GM19193 (cell line): ENCODE data around the gene AKAP8L.

ENCODE experiments used
- POLR2A ChIP-seq: IDR thresholded peaks from 4 replicates; pipeline ENCODE4 v1.6.1; 2011; ENCODE audit not compliant: insufficient read depth, insufficient read length; ENCODE audit errors: extremely low read depth

The AKAP8L gene

DNA sequence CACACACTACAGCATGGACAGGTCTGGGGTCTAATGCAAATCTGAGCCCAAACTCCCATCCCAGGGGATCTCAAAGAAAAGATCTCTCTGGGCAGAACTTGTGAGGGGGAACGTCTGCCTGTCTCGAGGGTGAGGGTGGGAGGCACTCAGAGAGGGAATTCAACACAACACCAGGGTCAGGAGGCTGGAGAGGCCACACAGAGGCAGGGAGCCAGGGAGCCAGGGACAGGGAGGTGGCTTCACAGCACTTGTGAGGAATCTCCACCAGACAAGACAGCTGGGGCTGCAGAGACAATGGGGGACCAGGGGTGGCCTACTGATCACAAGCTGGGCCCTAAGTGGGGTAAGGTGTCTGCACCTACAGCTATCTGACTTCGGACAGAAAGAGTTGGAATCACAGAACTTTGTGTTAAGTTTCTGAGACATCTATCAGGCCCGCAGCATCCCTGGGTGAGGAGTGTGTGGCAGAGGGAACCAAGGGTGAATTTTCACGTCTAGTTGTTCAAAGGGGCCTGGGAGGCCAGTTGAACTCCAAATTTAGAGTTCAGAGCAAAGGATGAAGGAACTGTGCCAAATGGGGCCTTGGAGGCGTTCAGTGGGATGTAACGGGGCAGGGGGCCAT, 12.7 kb upstream of the AKAP8L start:
- no peak for TF ChIP-seq POLR2A

DNA sequence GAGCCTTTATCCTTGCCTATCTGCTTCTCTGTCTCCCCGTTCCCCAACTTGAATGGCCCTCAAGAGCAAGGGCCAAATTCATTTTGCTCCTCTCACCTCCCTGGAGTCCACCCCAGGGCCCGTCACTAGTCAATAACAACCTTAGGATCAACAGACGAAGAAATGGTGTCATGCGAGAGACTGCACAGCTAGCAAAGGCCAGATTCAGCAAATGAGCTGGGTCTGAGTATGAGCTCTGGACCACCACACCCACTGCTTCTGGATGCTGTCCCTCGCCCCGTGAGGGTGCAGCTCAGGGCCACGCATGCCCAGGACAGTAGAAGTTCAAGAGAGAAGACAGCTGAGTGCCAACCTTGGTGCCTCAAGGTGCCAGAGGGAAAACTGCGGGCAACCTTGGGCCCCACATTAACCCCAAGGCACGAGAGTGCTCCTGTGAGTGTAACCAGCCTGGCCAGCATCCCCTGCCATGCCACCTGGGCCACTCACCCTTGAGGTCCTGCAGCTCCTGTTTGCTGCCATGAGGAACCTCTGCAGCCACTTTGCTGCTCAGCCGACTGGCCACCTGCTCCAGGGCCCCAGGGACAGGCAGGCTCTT, 11.8 kb upstream of the AKAP8L start:
- no peak for TF ChIP-seq POLR2A

GRCh38 chr19:15429825-15430467, 11.2 kb upstream of the AKAP8L start:
- TF ChIP-seq POLR2A, result no peak

GRCh38 chr19:15428956-15429824, 10.4 kb upstream of the AKAP8L start:
- no peak for TF ChIP-seq POLR2A

- no peak for TF ChIP-seq POLR2A
Observed at GRCh38 chr19:15427991-15428471, 9.2 kb upstream of the AKAP8L start.

DNA sequence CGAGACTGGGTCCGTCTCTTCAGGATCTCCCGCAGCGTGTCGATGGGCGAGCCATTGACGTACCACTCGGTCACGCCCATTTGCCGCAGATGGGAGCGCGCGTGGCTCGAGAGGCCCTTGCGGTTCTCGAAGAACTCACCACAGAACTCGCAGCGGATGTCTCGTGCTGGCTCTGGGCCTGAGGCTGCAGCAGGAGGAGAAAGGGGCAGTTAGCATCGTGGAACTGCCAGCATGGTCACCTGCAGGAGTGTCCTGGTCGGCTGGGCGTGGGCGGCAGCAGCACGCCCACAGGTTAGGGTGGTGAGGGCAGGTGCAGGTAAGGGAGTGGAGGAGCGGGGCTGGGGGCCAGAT, 8.5 kb upstream of the AKAP8L start:
- TF ChIP-seq POLR2A, result no peak

DNA sequence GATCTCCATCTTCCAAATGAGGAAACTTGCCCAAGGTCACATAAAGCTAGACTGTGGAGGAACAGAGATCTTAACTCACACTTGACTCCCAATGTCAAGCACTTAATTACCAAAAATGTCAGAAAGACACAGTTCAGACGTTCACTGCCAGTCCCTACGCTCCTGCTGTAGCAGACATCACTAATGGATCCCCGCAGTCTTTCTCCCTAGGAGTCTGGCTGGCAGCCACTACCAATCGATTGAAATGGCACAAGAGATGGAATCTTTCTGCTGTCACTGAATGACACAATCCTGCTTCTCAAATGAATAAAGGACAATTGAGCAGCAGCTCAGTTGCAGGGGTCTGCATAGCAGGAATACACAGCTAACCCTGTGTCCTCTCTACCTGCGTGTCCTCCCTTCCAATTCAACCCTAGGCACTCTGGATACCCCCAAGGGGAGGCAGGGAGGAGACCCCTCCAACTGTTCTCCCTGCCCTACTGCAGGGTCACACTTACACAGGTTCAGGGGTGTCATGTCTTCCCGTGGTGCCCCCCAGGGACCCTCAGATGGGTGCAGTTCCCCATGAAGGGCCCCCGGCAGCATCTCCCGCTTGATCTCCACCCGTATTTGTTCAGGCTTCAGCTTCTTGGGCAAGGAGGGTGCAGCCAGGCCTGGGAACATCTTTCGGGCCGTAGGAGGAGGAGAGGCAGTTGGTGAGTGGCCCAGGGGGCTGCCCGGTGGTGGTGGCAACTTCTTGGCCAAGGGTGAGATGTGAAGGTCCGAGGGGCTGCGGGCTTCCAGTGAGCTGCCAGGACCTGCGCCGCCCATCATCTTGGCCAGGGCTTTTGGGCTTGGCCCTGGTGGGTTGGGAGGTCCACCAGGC, 7.9 kb upstream of the AKAP8L start:
- no peak for TF ChIP-seq POLR2A

GRCh38 chr19:15425321-15425950, 6.6 kb upstream of the AKAP8L start:
- TF ChIP-seq POLR2A, result no peak

GRCh38 chr19:15424692-15425272, 6.0 kb upstream of the AKAP8L start:
- no peak for TF ChIP-seq POLR2A

- TF ChIP-seq POLR2A, result no peak
Observed at GRCh38 chr19:15424121-15424520, 5.3 kb upstream of the AKAP8L start.

- no peak for TF ChIP-seq POLR2A
Observed at GRCh38 chr19:15423130-15423529, 4.3 kb upstream of the AKAP8L start.

- no peak for TF ChIP-seq POLR2A
Observed at GRCh38 chr19:15422296-15423075, 3.7 kb upstream of the AKAP8L start.

DNA sequence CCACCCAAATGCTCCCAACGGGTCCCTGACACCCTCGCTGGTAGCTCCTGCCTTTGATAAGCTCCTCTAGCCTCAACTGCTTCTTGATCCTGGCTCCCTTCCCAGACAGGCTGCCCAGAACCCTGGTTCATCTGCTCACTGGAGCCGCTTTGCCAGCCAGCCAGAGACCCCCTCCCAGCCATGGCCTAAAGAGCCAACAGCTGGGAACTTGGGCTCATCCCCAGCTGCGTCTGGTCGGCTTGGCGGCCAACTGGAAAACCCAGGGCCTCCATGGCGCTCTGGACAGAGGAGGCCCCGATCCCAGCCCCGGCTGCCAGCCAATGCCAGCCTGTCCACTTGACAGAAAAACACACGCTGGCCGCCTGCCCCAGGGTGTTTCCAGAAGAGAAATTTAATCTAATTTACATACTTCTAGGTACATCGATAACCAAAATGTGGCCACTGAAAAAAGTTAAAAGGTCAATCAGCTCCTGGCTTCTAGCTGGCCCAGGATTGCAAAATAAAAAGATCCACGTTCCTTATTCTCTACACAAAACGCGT, 3.0 kb upstream of the AKAP8L start:
- TF ChIP-seq POLR2A, result no peak

DNA sequence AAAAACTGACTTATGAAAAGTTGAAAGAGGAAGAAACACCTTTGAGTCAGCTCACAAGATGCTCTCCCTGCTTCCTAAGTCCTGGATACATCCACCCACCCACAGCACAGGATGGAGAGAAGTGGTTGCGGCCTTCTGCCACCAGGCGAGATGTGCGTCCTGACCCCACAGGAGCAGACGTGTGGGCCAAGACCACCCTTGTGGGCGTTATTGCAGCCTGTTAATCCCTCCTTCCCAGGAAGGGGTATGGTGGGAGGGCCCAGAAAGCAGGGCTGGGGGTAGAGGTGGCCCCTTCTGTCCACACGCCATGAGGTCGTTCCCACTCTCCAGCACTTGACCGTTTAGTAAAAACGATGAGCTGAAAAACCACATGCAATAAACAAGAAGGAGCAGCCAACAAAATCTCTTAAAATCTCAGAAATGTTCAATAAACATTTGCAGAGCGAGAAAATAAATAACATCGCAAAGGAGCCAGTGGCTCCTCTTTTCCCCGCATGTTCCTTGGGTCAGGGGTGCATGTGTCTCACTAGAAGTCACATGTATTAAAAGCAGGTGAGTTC, 2.4 kb upstream of the AKAP8L start:
- no peak for TF ChIP-seq POLR2A
